Measurements from ENCODE around the gene PIP5KL1.

DNA sequence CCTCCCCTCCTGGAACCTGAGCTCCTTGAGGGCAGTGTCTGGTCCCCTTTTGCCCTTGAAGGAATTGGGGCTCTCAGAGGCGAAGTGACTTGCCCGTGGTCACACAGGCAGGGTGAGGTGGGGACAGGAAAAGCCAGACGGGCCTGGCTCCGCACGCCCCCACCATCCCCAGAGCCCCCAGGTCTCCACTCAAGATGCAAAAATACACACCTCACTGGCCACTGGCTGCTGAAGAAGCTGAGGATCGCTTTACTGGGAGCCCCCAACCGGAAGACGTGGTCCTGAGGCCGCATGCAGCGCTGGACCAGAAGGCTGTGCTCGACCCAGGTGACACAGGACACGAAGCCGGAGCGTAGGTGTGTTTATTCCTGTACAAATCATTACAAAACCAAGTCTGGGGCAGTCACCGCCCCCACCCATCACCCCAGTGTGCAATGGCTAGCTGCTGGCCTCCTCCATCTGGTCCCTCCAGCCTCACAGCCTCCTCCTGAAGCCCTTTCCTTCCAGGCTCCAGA is 45.5 kb downstream of the PIP5KL1 start:
- no peak for TF ChIP-seq CTCF (IDR thresholded peaks at IDR 0.05; ENCODE audit: insufficient read depth, low read depth, low read length)
- TF ChIP-seq EZH2 (IDR thresholded peaks at IDR 0.05; ENCODE audit: insufficient read depth, low read length) = no peak

Data from astrocyte (in vitro differentiated cells and primary cell).